ENCODE measurements around the gene PTTG1IP.

The PTTG1IP gene

DNA sequence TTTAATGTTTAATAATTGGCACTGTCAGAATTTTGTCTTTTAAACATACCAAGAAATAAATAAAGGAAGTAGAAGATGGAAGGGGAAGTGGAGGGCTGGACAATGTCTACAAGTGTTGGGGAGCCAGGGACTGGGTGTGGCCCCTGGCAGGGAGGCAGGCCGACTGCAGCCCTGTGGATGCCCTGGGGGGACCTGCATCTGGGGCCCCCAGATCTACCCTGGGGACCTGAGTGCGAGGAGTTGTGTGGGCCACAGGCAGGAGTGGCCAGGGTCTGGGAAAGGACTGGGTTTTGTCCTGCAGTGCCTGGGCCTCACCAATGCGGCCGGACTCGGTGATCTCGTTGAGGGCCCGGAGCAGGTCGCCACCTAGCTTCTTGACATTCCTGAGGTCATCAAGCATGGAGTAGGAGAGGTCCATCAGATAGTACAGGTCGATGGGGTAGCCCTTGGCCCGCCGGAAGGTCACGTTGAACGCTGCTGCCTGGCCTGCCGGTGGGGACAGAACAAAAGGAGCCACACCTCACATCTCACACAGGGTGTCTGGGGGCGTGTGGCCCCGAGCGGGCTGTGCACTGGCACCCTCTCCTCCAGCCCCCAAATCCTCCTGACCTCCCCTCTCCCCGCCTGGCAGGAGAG lies 29.7 kb upstream of the PTTG1IP start:
- TF ChIP-seq CTCF (IDR thresholded peaks at IDR 0.05; ENCODE audit: low read depth, low read length, missing control alignments), result no peak
- no peak overlapping the region for H3K4me3 ChIP-seq (ENCODE audit: low read depth, low read length)
- no peak for DNase-seq (ENCODE audit: low read depth)

- DNase-seq (ENCODE audit: low read depth), result no peak
- no peak overlapping the region for H3K4me3 ChIP-seq (ENCODE audit: low read depth, low read length)
- no peak for TF ChIP-seq CTCF (IDR thresholded peaks at IDR 0.05; ENCODE audit: low read depth, low read length, missing control alignments)
Observed at GRCh38 chr21:44902268-44903049, 29.0 kb upstream of the PTTG1IP start.

GRCh38 chr21:44901391-44902074 lies 28.0 kb upstream of the PTTG1IP start:
- no peak for DNase-seq (ENCODE audit: low read depth)
- no peak for TF ChIP-seq CTCF (IDR thresholded peaks at IDR 0.05; ENCODE audit: low read depth, low read length, missing control alignments)
- H3K4me3 ChIP-seq (ENCODE audit: low read depth, low read length), result no peak overlapping the region

DNA sequence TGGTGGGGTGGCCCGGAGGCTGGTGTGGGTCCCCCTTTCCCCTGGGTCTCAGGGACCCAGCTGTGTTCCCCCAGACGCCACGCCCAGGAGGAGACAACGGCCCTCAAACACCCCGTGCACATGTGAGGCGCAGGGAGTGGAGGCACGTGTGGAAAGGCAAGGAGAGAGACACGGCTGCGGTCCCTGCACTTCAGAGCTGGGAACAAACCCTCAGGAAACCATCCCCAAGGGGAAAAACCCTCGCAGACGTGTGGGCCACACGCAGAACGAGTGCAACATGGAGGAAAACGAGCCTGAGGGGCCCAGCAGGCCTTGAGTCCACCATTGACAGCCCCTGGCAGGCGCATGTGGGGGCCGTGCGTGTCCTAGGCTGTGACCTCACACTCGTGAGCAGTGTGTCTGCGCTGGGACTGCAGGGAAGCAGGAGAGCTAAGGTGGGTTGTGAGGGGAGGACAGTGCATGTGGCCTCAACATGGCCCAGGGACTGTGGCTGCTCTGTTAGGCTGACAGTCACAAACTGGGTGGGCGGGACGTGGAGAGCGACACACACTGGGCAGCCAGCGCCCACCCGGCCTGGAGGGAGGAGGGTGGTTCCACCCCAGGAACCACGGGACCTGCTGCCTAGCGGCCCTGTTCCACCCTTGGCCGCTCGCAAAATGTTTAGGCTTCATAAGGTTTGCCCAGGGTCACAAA lies 27.2 kb upstream of the PTTG1IP start:
- DNase-seq (ENCODE audit: low read depth), result no peak
- TF ChIP-seq CTCF (IDR thresholded peaks at IDR 0.05; ENCODE audit: low read depth, low read length, missing control alignments), result no peak
- H3K4me3 ChIP-seq (ENCODE audit: low read depth, low read length), result no peak overlapping the region

- no peak for DNase-seq (ENCODE audit: low read depth)
- H3K4me3 ChIP-seq (ENCODE audit: low read depth, low read length), result no peak overlapping the region
- no peak for TF ChIP-seq CTCF (IDR thresholded peaks at IDR 0.05; ENCODE audit: low read depth, low read length, missing control alignments)
Observed at GRCh38 chr21:44899768-44900558, 26.5 kb upstream of the PTTG1IP start.

Measured in GM12864 (cell line).